Dedifferentiated amniotic fluid mesenchymal stem cell (primary cell): ENCODE data around the gene PRICKLE2.

ENCODE experiments used
- DNase-seq: peaks from one replicate; pipeline ENCODE4 v3.0.0-alpha.2; 2016; ENCODE audit errors: extremely low spot score

Gene PRICKLE2

GRCh38 chr3:64074895-64075679 lies 150.2 kb downstream of the PRICKLE2 start:
- DNase-seq = no peak

GRCh38 chr3:64074060-64074459 lies 151.2 kb downstream of the PRICKLE2 start:
- no peak for DNase-seq

- DNase-seq = no peak
These were observed 152.0 kb downstream of the PRICKLE2 start for GRCh38 chr3:64073158-64073761.

- DNase-seq = no peak
These were observed 153.1 kb downstream of the PRICKLE2 start for GRCh38 chr3:64072126-64072525.

- DNase-seq = no peak
These were observed 154.6 kb downstream of the PRICKLE2 start for GRCh38 chr3:64070704-64071103.

GRCh38 chr3:64067506-64068346 lies 157.5 kb downstream of the PRICKLE2 start:
- DNase-seq = no peak

GRCh38 chr3:64064804-64065203 lies 160.5 kb downstream of the PRICKLE2 start:
- DNase-seq = no peak

GRCh38 chr3:64063983-64064438 lies 161.3 kb downstream of the PRICKLE2 start:
- no peak for DNase-seq

- no peak for DNase-seq
These were observed 161.9 kb downstream of the PRICKLE2 start for GRCh38 chr3:64063207-64063982.

- no peak for DNase-seq
These were observed 163.6 kb downstream of the PRICKLE2 start for GRCh38 chr3:64061628-64062027.

- peak; percentile 20 for DNase-seq
These were observed 165.6 kb downstream of the PRICKLE2 start for GRCh38 chr3:64059484-64060175.

GRCh38 chr3:64058566-64058965 lies 166.7 kb downstream of the PRICKLE2 start:
- no peak for DNase-seq

- no peak for DNase-seq
These were observed 168.0 kb downstream of the PRICKLE2 start for GRCh38 chr3:64057231-64057630.

- DNase-seq = no peak
These were observed 168.6 kb downstream of the PRICKLE2 start for GRCh38 chr3:64056606-64057180.

GRCh38 chr3:64055076-64055475 lies 170.2 kb downstream of the PRICKLE2 start:
- DNase-seq = no peak

GRCh38 chr3:64054488-64054887 lies 170.8 kb downstream of the PRICKLE2 start:
- no peak for DNase-seq

GRCh38 chr3:64053581-64053980 lies 171.7 kb downstream of the PRICKLE2 start:
- no peak for DNase-seq

GRCh38 chr3:64053117-64053516 lies 172.1 kb downstream of the PRICKLE2 start:
- no peak for DNase-seq

- no peak for DNase-seq
These were observed 175.4 kb downstream of the PRICKLE2 start for GRCh38 chr3:64049832-64050231.

- DNase-seq = no peak
These were observed 176.1 kb downstream of the PRICKLE2 start for GRCh38 chr3:64049136-64049535.

GRCh38 chr3:64048631-64049061 lies 176.6 kb downstream of the PRICKLE2 start:
- no peak for DNase-seq
